Pancreas (tissue), 10 donors: Measurements from ENCODE around the gene TXNDC11. TPM values are rescaled to one million over a fixed set of nuclear protein-coding genes. Genes with fewer than 3 reads are reported as not detected.

Source experiments
- ATAC-seq, 4 donors: fragments of 200-7000 bp; cut with Tn5 transposase; one replicate each; pipeline versions ENCODE4 v1.8.0 to v1.9.1; 2020; ENCODE audit warnings: mild to moderate bottlenecking in 4 of 4, moderate library complexity in 4 of 4
- DNase-seq, 6 donors: peaks; one replicate each; pipeline ENCODE4 v3.0.0-alpha.2; 2020
- FAIRE-seq: peaks from 2 replicates; lab custom pipeline; 2012; peaks lifted over from hg19 to GRCh38; lab: Jason Lieb, UNC
- H3K27ac ChIP-seq, 4 donors: fragments of 200-600 bp; sonication (generic); 1 replicate in 3 of 4; 2 replicates in 1 of 4; pipeline versions ENCODE4 v1.5.0 to v1.8.0; 2020
- H3K27me3 ChIP-seq, 4 donors: fragments of 200-600 bp; one replicate each; pipeline ENCODE4 v1.8.0; 2021
- H3K36me3 ChIP-seq, 3 donors: fragments of 200-600 bp; sonication (generic) in 1 of 3; one replicate each; pipeline versions ENCODE4 v1.5.0 to v1.8.0; 2020 to 2021
- H3K4me1 ChIP-seq, 3 donors: fragments of 200-600 bp; one replicate each; pipeline ENCODE4 v1.8.0; 2021
- H3K4me3 ChIP-seq, 4 donors: fragments of 200-600 bp; sonication (generic) in 2 of 4; one replicate each; pipeline versions ENCODE4 v1.5.0 to v1.8.0; 2020 to 2021
- H3K9me3 ChIP-seq, 4 donors: fragments of 200-600 bp; one replicate each; pipeline ENCODE4 v1.8.0; 2021
- CTCF ChIP-seq, 4 donors: fragments of 200-600 bp; sonication (generic) in 3 of 4; IDR thresholded peaks; one replicate each; pipeline versions ENCODE4 v1.5.0 to v1.8.0; 2021; ENCODE audit warnings: antibody characterized with exemption in 4 of 4
- WGBS, 2 donors: extraction: QIAGEN DNeasy Blood & Tissue Kit; methylation state at CpG; one replicate each; pipeline ENCODE4 v1.1.7; 2013; 5-methylcytosine and 5-hydroxymethylcytosine counted together
- intact Hi-C, 3 donors: fragments of 100-400 bp; cut with DNase I; formaldehyde crosslinking; loops; one replicate each; pipeline versions ENCODE4 v1.11.1 to v1.14.2; 2022
- polyA plus RNA-seq, 2 donors: library from polyadenylated mRNA; stranded (reverse); fragments of 200-250 nt; gene quantifications; one replicate each; pipeline ENCODE4 v1.2.3, GENCODE V29; 2013
- total RNA-seq, 6 donors: library from RNA; stranded (reverse); fragmentation: NEBNext Ultra II Directional in 4 of 6; extraction: Animal tissue kit (Norgen Biotek cat#: 25700) in 4 of 6; gene quantifications; one replicate each; pipeline versions ENCODE4 v1.2.1 to v1.2.4, GENCODE V29; 2021 to 2023
- donor health status: healthy with polysubstance abuse.
- donor health status: DM: no; HTN: no; CAD: no; lungs with moderate emphysema.
- donor health status: DM: no; HTN: no; CAD: no.
- donor health status: control.
- donor health status: control.
- donor health status: Bipolar disorder and iron deficiency.
- donor health status: DM: yes; HTN: yes; CAD: no.
- donor health status: DM: no; HTN: no; CAD: no.
- donor health status: DM: no; HTN: no; CAD: no.
- donor health status: DM: yes; HTN: yes; CAD: no.

TXNDC11 gene
- total and polyA plus RNA-seq, 8 donors: 28.1 to 80.8 (median 37.1) TPM

DNA sequence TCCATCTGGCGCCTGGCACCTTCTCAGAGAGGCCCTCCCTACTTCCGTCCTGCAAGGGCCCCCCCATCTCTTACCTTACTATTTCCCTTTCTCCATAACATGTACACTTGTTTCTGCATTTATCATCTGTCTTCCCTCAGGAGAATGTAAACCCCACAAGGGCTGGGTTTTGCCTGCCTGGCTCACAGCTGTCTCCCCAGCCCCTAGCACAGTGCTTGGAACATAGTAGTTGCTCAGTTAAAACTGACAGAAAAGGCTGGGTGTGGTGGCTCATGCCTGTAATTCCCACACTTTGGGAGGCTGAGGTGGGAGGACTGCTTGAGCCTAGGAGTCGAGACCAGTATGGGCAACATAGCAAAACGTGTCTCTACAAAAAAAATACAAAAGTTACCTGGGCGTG, 80.1 kb downstream of the TXNDC11 start:
- Histone ChIP-seq H3K9me3 (no peaks in the 10 kb centered on the region), H3K4me1 (no peaks in the 10 kb centered on the region), H3K4me3 (no peak overlapping the region), H3K36me3 (no peaks in the 10 kb centered on the region), H3K27me3 (no peaks in the 10 kb centered on the region), H3K27ac (no peak overlapping the region)
- no peak for TF ChIP-seq CTCF (IDR thresholded peaks at IDR 0.05)
- ATAC-seq (no peak), DNase-seq (no peak), FAIRE-seq (no peak)
- WGBS, 2 donors: 84 to 95% methylated on average over 5 of the region's 5 CpGs
- intact Hi-C loops: loop anchor here in 1 of 3 donors (10.0 kb wide), 1 partner anchor 258 kb away; no protein-coding TSS in a partner anchor

- no peak overlapping the region for H3K27ac ChIP-seq
- ATAC-seq: no peak
- intact Hi-C loops: loop anchor here in 1 of 3 donors (10.0 kb wide), 1 partner anchor 256 kb away; no protein-coding TSS in a partner anchor
- no peaks in the 10 kb centered on the region for H3K4me1 ChIP-seq
- DNase-seq: no peak
- no peak for FAIRE-seq
- WGBS, 2 donors: 79 to 91% methylated on average over 11 to 12 of the region's 12 CpGs
- H3K27me3 ChIP-seq: no peaks in the 10 kb centered on the region
- no peak for TF ChIP-seq CTCF (IDR thresholded peaks at IDR 0.05)
- no peak overlapping the region for H3K4me3 ChIP-seq
- H3K36me3 ChIP-seq: no peaks in the 10 kb centered on the region
- no peaks in the 10 kb centered on the region for H3K9me3 ChIP-seq
Measured at GRCh38 chr16:11660565-11660964, 82.1 kb downstream of the TXNDC11 start.

DNA sequence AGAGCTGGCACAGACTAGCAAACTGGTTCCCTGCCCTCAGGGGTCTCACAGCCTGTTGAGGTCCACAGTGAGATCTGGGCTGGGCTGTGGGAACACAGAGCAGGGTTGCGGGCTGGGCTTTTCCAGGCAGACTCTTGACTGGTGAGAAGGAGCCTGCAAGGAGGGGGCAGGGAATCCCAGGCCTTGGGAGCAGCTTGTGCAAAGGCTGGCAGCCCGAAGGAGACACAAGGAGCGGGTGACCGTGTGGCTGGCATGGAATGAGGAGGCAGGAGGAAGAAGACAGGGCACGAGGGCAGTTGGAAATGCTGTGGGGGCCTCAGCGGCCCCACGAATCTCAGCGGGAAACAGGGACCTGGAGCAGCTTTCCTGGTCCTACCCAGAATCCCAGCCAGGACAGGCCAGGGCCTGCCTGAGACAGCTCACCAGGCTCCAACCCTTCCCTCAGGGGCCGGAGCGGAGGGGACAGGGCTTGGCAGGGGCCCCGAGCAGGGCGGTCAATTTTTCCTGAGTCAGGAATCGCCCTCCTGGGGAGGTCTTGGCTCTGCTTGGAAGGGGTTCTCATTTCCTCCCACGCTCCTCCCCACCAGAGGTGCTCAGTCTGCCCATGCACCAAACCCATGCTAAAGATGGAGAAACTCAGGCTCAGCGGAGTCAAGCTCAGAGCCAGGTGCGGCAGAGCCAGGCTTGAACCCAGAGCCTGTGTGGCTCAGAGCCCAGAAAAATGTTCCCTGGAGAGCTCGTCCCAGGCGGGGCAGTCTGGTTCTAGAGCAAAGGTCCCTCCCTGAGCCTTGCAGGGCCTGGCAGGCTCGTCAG, 83.6 kb downstream of the TXNDC11 start:
- intact Hi-C loops: no loop called here
- no peak for FAIRE-seq
- TF ChIP-seq CTCF (IDR thresholded peaks at IDR 0.05): no peak
- H3K27me3 ChIP-seq: no peaks in the 10 kb centered on the region
- H3K4me3 ChIP-seq: no peak overlapping the region
- no peaks in the 10 kb centered on the region for H3K9me3 ChIP-seq
- WGBS, 2 donors: 78 to 81% methylated on average over 19 of the region's 19 CpGs
- ATAC-seq: peak in 2 of 4 donors; percentile 14 to 33
- H3K36me3 ChIP-seq: no peaks in the 10 kb centered on the region
- no peak for DNase-seq
- H3K4me1 ChIP-seq: no peaks in the 10 kb centered on the region
- H3K27ac ChIP-seq: no peak overlapping the region

- ATAC-seq: no peak
- Histone ChIP-seq H3K27ac (no peak overlapping the region), H3K4me3 (no peak overlapping the region), H3K36me3 (no peaks in the 10 kb centered on the region), H3K4me1 (no peaks in the 10 kb centered on the region), H3K9me3 (no peaks in the 10 kb centered on the region), H3K27me3 (no peaks in the 10 kb centered on the region)
- no peak for TF ChIP-seq CTCF (IDR thresholded peaks at IDR 0.05)
- intact Hi-C loops: no loop called here
- FAIRE-seq: no peak
- 82% methylated on average over 8 of the region's 8 CpGs for WGBS, 2 donors
- no peak for DNase-seq
Measured at GRCh38 chr16:11657556-11657955, 85.1 kb downstream of the TXNDC11 start.

GRCh38 chr16:11655655-11656054, 87.0 kb downstream of the TXNDC11 start:
- Histone ChIP-seq H3K27ac (no peak overlapping the region), H3K36me3 (no peaks in the 10 kb centered on the region), H3K4me1 (no peaks in the 10 kb centered on the region), H3K27me3 (no peaks in the 10 kb centered on the region), H3K4me3 (no peak overlapping the region), H3K9me3 (no peaks in the 10 kb centered on the region)
- FAIRE-seq: no peak
- intact Hi-C loops: no loop called here
- TF ChIP-seq CTCF (IDR thresholded peaks at IDR 0.05): no peak
- WGBS, 2 donors: 82 to 89% methylated on average over 7 of the region's 7 CpGs
- no peak for ATAC-seq
- DNase-seq: no peak
